ENCODE measurements around the gene OTOG.

GRCh38 chr11:17605651-17606122 is 58.6 kb downstream of the OTOG start:
- TF ChIP-seq EZH2 (IDR thresholded peaks at IDR 0.05; ENCODE audit: insufficient read depth, poor library complexity, severe bottlenecking) = no peak
- TF ChIP-seq EZH2phosphoT487 (IDR thresholded peaks at IDR 0.05; ENCODE audit: insufficient read depth, low read depth) = no peak

All from GM23248 (cell line).